Measurements from ENCODE around the gene ZNF444. TPM values are rescaled to one million over a fixed set of nuclear protein-coding genes. Genes with fewer than 3 reads are reported as not detected.

The ZNF444 gene
- total RNA-seq, 1 experiment from 2014 or later = 31.7 TPM

DNA sequence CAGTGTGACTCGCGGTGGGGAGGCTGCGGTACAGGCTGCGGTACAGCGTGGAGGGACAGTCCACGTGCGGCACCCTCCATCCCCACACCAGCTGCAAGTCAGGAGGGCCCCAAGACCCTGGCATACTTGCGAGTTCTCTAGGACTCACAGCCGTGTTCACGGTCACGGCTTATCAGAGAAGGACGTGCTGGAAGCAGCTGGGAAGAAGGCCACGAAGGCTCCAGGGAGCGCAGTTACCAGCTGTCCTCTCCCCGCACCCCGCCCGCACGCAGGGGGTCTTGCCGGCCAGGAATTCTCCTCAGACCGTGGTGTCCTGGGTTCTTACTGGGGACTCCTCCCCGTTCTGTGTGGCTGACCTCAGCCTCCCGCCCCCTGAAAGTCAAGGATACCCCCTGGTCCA, 6.2 kb downstream of the ZNF444 start:
- no TSS peak for BruUV-seq (replicated peaks)
- ChIA-PET RAD21 (ENCODE audit: low non-redundant PET in 1 of 2, low total read pairs in 2 of 2, uncharacterized antibody in 2 of 2, unreplicated experiment in 2 of 2) (no interaction called here), POLR2A (no interaction called here), CTCF (no interaction called here)
- Histone ChIP-seq H3K27ac (ENCODE audit: low read depth, low read length) (no peak overlapping the region), H3K79me2 (ENCODE audit: insufficient read depth, low read length) (no peaks in the 10 kb centered on the region; the same call in 1 of the 2 replicates), H3K9ac (ENCODE audit: low read length) (no peak overlapping the region), H3K9me2 (ENCODE audit: insufficient read depth) (no peaks in the 10 kb centered on the region), H3K27me3 (ENCODE audit: insufficient read depth, low read length) (no peaks in the 10 kb centered on the region), H3K36me3 (ENCODE audit: control insufficient read depth in 1 of 2, insufficient read depth in 2 of 2, low read length in 2 of 2) (no peaks in the 10 kb centered on the region), H3K4me3 (replicated peaks in 1 of 2; ENCODE audit: low read depth in 1 of 2, low read length in 2 of 2) (no peak overlapping the region), H3K4me1 (ENCODE audit: control insufficient read depth in 1 of 2, insufficient read depth in 2 of 2, low read length in 2 of 2) (no peaks in the 10 kb centered on the region), H4K20me1 (ENCODE audit: insufficient read depth) (no peaks in the 10 kb centered on the region), H2AFZ (ENCODE audit: low read depth, low read length, poor library complexity, severe bottlenecking) (no peak overlapping the region), H3K4me2 (ENCODE audit: low read length) (no peak overlapping the region), H3K9me3 (ENCODE audit: control insufficient read depth in 1 of 2, insufficient read depth in 1 of 2, low read depth in 1 of 2, low read length in 2 of 2) (no peaks in the 10 kb centered on the region)
- TF ChIP-seq SP1 (IDR thresholded peaks at IDR 0.05; ENCODE audit: low read depth) (no peak), FOSL1 (IDR thresholded peaks at IDR 0.05; ENCODE audit: low read depth) (no peak), EGR1 (IDR thresholded peaks at IDR 0.05; ENCODE audit: low read depth) (no peak), ZFX (IDR thresholded peaks at IDR 0.05) (no peak), SIN3A (IDR thresholded peaks at IDR 0.05; ENCODE audit: low read depth) (no peak), POLR2A (IDR thresholded peaks at IDR 0.05; ENCODE audit: borderline replicate concordance, extremely low read depth, insufficient read depth, insufficient read length) (no peak), CBX3 (IDR thresholded peaks at IDR 0.05; ENCODE audit: low read depth) (no peak), ZNF274 (IDR thresholded peaks at IDR 0.05; ENCODE audit: low read depth, low read length) (no peak), ELF1 (IDR thresholded peaks at IDR 0.05; ENCODE audit: borderline replicate concordance, low read depth) (no peak)
- TF ChIP-seq, protein P1, sequence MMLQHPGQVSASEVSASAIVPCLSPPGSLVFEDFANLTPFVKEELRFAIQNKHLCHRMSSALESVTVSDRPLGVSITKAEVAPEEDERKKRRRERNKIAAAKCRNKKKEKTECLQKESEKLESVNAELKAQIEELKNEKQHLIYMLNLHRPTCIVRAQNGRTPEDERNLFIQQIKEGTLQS (IDR thresholded peaks at IDR 0.05) = no peak
- TF ChIP-seq, protein P2, sequence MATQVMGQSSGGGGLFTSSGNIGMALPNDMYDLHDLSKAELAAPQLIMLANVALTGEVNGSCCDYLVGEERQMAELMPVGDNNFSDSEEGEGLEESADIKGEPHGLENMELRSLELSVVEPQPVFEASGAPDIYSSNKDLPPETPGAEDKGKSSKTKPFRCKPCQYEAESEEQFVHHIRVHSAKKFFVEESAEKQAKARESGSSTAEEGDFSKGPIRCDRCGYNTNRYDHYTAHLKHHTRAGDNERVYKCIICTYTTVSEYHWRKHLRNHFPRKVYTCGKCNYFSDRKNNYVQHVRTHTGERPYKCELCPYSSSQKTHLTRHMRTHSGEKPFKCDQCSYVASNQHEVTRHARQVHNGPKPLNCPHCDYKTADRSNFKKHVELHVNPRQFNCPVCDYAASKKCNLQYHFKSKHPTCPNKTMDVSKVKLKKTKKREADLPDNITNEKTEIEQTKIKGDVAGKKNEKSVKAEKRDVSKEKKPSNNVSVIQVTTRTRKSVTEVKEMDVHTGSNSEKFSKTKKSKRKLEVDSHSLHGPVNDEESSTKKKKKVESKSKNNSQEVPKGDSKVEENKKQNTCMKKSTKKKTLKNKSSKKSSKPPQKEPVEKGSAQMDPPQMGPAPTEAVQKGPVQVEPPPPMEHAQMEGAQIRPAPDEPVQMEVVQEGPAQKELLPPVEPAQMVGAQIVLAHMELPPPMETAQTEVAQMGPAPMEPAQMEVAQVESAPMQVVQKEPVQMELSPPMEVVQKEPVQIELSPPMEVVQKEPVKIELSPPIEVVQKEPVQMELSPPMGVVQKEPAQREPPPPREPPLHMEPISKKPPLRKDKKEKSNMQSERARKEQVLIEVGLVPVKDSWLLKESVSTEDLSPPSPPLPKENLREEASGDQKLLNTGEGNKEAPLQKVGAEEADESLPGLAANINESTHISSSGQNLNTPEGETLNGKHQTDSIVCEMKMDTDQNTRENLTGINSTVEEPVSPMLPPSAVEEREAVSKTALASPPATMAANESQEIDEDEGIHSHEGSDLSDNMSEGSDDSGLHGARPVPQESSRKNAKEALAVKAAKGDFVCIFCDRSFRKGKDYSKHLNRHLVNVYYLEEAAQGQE (IDR thresholded peaks at IDR 0.05; ENCODE audit: low read depth) = no peak
- TF ChIP-seq, protein P3, sequence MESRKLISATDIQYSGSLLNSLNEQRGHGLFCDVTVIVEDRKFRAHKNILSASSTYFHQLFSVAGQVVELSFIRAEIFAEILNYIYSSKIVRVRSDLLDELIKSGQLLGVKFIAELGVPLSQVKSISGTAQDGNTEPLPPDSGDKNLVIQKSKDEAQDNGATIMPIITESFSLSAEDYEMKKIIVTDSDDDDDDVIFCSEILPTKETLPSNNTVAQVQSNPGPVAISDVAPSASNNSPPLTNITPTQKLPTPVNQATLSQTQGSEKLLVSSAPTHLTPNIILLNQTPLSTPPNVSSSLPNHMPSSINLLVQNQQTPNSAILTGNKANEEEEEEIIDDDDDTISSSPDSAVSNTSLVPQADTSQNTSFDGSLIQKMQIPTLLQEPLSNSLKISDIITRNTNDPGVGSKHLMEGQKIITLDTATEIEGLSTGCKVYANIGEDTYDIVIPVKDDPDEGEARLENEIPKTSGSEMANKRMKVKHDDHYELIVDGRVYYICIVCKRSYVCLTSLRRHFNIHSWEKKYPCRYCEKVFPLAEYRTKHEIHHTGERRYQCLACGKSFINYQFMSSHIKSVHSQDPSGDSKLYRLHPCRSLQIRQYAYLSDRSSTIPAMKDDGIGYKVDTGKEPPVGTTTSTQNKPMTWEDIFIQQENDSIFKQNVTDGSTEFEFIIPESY (IDR thresholded peaks at IDR 0.05; ENCODE audit: extremely low read depth, insufficient replicate concordance, low read length) = no peak
- TF ChIP-seq, protein P4, sequence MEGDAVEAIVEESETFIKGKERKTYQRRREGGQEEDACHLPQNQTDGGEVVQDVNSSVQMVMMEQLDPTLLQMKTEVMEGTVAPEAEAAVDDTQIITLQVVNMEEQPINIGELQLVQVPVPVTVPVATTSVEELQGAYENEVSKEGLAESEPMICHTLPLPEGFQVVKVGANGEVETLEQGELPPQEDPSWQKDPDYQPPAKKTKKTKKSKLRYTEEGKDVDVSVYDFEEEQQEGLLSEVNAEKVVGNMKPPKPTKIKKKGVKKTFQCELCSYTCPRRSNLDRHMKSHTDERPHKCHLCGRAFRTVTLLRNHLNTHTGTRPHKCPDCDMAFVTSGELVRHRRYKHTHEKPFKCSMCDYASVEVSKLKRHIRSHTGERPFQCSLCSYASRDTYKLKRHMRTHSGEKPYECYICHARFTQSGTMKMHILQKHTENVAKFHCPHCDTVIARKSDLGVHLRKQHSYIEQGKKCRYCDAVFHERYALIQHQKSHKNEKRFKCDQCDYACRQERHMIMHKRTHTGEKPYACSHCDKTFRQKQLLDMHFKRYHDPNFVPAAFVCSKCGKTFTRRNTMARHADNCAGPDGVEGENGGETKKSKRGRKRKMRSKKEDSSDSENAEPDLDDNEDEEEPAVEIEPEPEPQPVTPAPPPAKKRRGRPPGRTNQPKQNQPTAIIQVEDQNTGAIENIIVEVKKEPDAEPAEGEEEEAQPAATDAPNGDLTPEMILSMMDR (IDR thresholded peaks at IDR 0.05 in 2 of 3, conservative IDR thresholded peaks at IDR 0.05 in 1 of 3; ENCODE audit: borderline replicate concordance in 1 of 3, insufficient read depth in 1 of 3, low read depth in 2 of 3, low read length in 2 of 3) = no peak
- no peak for DNase-seq (ENCODE audit: low read depth, low spot score)
- no peak for ATAC-seq
- intact Hi-C loops (cut with micrococcal nuclease) = no loop called here
